H1 (cell line): ENCODE measurements around the gene PPP1R18. TPM values are rescaled to one million over a fixed set of nuclear protein-coding genes. Genes with fewer than 3 reads are reported as not detected.
A peak's percentile ranks its signal among the peaks of the same experiment; 100 is the strongest.

Source experiments
- CTCF ChIA-PET: fragments of 300-600 bp; sonication (Branson Sonifier 250); formaldehyde crosslinking; loops from one replicate; lab custom pipeline; 2021; ENCODE audit not compliant: partially characterized antibody; lab: Charles Lee
- POLR2A ChIA-PET: fragments of 300-600 bp; sonication (Branson Sonifier 250); formaldehyde crosslinking; loops from one replicate; lab custom pipeline; 2021; ENCODE audit warnings: inconsistent platforms; ENCODE audit not compliant: partially characterized antibody; lab: Charles Lee
- DNase-seq, 2 experiments: peaks; one replicate each; pipeline versions ENCODE4 v3.0.0 to v3.0.0-alpha.2; 2010 to 2022; ENCODE audit warnings: low spot score in 2 of 2, low read depth in 1 of 2, mixed read lengths in 1 of 2
- FAIRE-seq: peaks from 2 replicates; lab custom pipeline; 2011; peaks lifted over from hg19 to GRCh38; lab: Jason Lieb, UNC
- H2AFZ ChIP-seq: 2 replicates; pipeline ENCODE4 v1.8.1; 2012; ENCODE audit warnings: low read length, inconsistent platforms
- H2AK5ac ChIP-seq: 2 replicates; pipeline ENCODE4 v1.6.1; 2013; ENCODE audit warnings: low read depth, low read length
- H2BK120ac ChIP-seq: replicated peaks from 2 replicates; pipeline ENCODE3; 2013; ENCODE audit warnings: low read depth, low read length, inconsistent platforms
- H2BK12ac ChIP-seq: 2 replicates; pipeline ENCODE4 v1.6.1; 2013; ENCODE audit warnings: low read depth, low read length
- H2BK15ac ChIP-seq: 2 replicates; pipeline ENCODE4 v1.6.1; 2013; ENCODE audit warnings: low read length
- H2BK20ac ChIP-seq: 2 replicates; pipeline ENCODE4 v1.6.1; 2013; ENCODE audit warnings: low read length
- H2BK5ac ChIP-seq: 2 replicates; pipeline ENCODE4 v1.6.1; 2013; ENCODE audit warnings: low read depth, low read length
- H3K14ac ChIP-seq: 2 replicates; pipeline ENCODE4 v1.6.1; 2013; ENCODE audit warnings: inconsistent platforms; ENCODE audit not compliant: insufficient read length
- H3K18ac ChIP-seq: 2 replicates; pipeline ENCODE4 v1.6.1; 2013; ENCODE audit warnings: low read length; ENCODE audit errors: extremely low read depth
- H3K23ac ChIP-seq: 2 replicates; pipeline ENCODE4 v1.6.1; 2013; ENCODE audit warnings: inconsistent platforms; ENCODE audit not compliant: insufficient read length
- H3K23me2 ChIP-seq: 2 replicates; pipeline ENCODE4 v1.6.1; 2013; ENCODE audit warnings: low read depth, low read length
- H3K27ac ChIP-seq: 2 replicates; pipeline ENCODE4 v1.6.1; 2011; ENCODE audit warnings: low read depth, low read length, inconsistent platforms
- H3K27me3 ChIP-seq, 4 experiments: replicated peaks in 1 of 4; 1 replicate in 1 of 4; 2 replicates in 3 of 4; pipeline versions ENCODE4 v1.6.1 to v1.8.1; 2011 to 2013; ENCODE audit warnings: low read length in 3 of 4, mild to moderate bottlenecking in 3 of 4, inconsistent platforms in 2 of 4, mixed read lengths in 2 of 4, moderate library complexity in 1 of 4; ENCODE audit not compliant: control insufficient read depth in 3 of 4, insufficient read depth in 3 of 4; ENCODE audit errors: extremely low read depth in 1 of 4
- H3K36me3 ChIP-seq, 4 experiments: 2 replicates each; pipeline versions ENCODE4 v1.6.1 to v1.8.1; 2011 to 2013; ENCODE audit warnings: mild to moderate bottlenecking in 4 of 4, low read length in 3 of 4, moderate library complexity in 2 of 4, control low read depth in 1 of 4, inconsistent platforms in 1 of 4; ENCODE audit not compliant: insufficient read depth in 4 of 4, control insufficient read depth in 2 of 4
- H3K4ac ChIP-seq: replicated peaks from 2 replicates; pipeline ENCODE3; 2013; ENCODE audit warnings: low read length, low read depth, mixed read lengths, inconsistent platforms; ENCODE audit not compliant: insufficient read length
- H3K4me1 ChIP-seq, 4 experiments: replicated peaks in 1 of 4; 1 replicate in 1 of 4; 2 replicates in 3 of 4; pipeline versions ENCODE4 v1.6.1 to v1.8.1; 2011 to 2013; ENCODE audit warnings: low read length in 3 of 4, inconsistent platforms in 2 of 4, mixed read lengths in 1 of 4; ENCODE audit not compliant: insufficient read depth in 4 of 4, control insufficient read depth in 3 of 4
- H3K4me2 ChIP-seq, 2 experiments: 2 replicates each; pipeline versions ENCODE4 v1.6.1 to v1.8.1; 2011 to 2013; ENCODE audit warnings: low read depth in 2 of 2, low read length in 2 of 2, control low read depth in 1 of 2, inconsistent platforms in 1 of 2, mild to moderate bottlenecking in 1 of 2; ENCODE audit not compliant: insufficient read depth in 1 of 2
- H3K4me3 ChIP-seq, 4 experiments: fragments of 200-600, 300-600 bp in 1 of 4; sonication (generic), shearing (Covaris generic), sonication (Bioruptor Twin) in 1 of 4; 2 replicates each; pipeline versions ENCODE4 v1.5.1 to v1.8.1; 2011 to 2016; ENCODE audit warnings: low read length in 4 of 4, low read depth in 3 of 4, control low read depth in 2 of 4, inconsistent platforms in 2 of 4, mild to moderate bottlenecking in 2 of 4, mixed read lengths in 1 of 4, moderate library complexity in 1 of 4; ENCODE audit not compliant: insufficient read depth in 2 of 4; ENCODE audit errors: extremely low read depth in 1 of 4
- H3K56ac ChIP-seq: replicated peaks from 2 replicates; pipeline ENCODE3; 2013; ENCODE audit warnings: low read depth, mild to moderate bottlenecking, mixed read lengths, low read length, inconsistent platforms; ENCODE audit not compliant: insufficient read length
- H3K79me1 ChIP-seq: 2 replicates; pipeline ENCODE4 v1.6.1; 2013; ENCODE audit warnings: low read depth, low read length, control low read depth
- H3K79me2 ChIP-seq, 2 experiments: 2 replicates each; pipeline versions ENCODE4 v1.6.1 to v1.8.1; 2012 to 2013; ENCODE audit warnings: low read length in 2 of 2, mild to moderate bottlenecking in 2 of 2, inconsistent platforms in 1 of 2; ENCODE audit not compliant: insufficient read depth in 2 of 2, control insufficient read depth in 1 of 2
- H3K9ac ChIP-seq, 4 experiments: replicated peaks in 1 of 4; 1 replicate in 1 of 4; 2 replicates in 3 of 4; pipeline versions ENCODE4 v1.6.1 to v1.8.1; 2011 to 2013; ENCODE audit warnings: low read depth in 3 of 4, low read length in 3 of 4, control low read depth in 2 of 4, mild to moderate bottlenecking in 2 of 4, moderate library complexity in 2 of 4, inconsistent platforms in 1 of 4; ENCODE audit errors: extremely low read depth in 1 of 4
- H3K9me3 ChIP-seq, 2 experiments: 2 replicates each; pipeline versions ENCODE4 v1.6.1 to v1.8.1; 2012 to 2013; ENCODE audit warnings: mild to moderate bottlenecking in 2 of 2, moderate library complexity in 2 of 2, control low read depth in 1 of 2, inconsistent platforms in 1 of 2, low read depth in 1 of 2, low read length in 1 of 2, mixed read lengths in 1 of 2; ENCODE audit not compliant: insufficient read depth in 2 of 2
- H4K20me1 ChIP-seq, 2 experiments: replicated peaks in 1 of 2; 2 replicates each; pipeline versions ENCODE3 to v1.8.1; 2011 to 2013; ENCODE audit warnings: inconsistent platforms in 2 of 2, low read length in 2 of 2, mild to moderate bottlenecking in 1 of 2; ENCODE audit not compliant: insufficient read depth in 2 of 2, control insufficient read depth in 1 of 2
- H4K5ac ChIP-seq: 2 replicates; pipeline ENCODE4 v1.6.1; 2013; ENCODE audit warnings: low read length, low read depth, mixed read lengths, inconsistent platforms; ENCODE audit not compliant: insufficient read length
- H4K8ac ChIP-seq: 2 replicates; pipeline ENCODE4 v1.8.0; 2013; ENCODE audit warnings: mild to moderate bottlenecking, moderate library complexity, low read length, inconsistent platforms; ENCODE audit not compliant: insufficient read depth; ENCODE audit errors: extremely low read depth
- H4K91ac ChIP-seq: replicated peaks from 2 replicates; pipeline ENCODE3; 2013; ENCODE audit warnings: low read length, mixed read lengths, inconsistent platforms; ENCODE audit not compliant: insufficient read length
- ASH2L ChIP-seq: fragments of 200-600, 300-600 bp; sonication (generic); IDR thresholded peaks from one replicate; pipeline ENCODE4 v1.7.1; 2017; ENCODE audit warnings: low read length
- CBX8 ChIP-seq: fragments of 300-800, 300-1000 bp; sonication (generic); IDR thresholded peaks from 2 replicates; pipeline ENCODE4 v1.7.1; 2016; ENCODE audit warnings: low read depth, low read length, borderline replicate concordance
- CHD2 ChIP-seq: IDR thresholded peaks from 2 replicates; pipeline ENCODE4 v1.6.1; 2012; ENCODE audit warnings: low read length, improper control_type of control experiment
- EP300 ChIP-seq, 2 experiments: IDR thresholded peaks; 1 replicate in 1 of 2; 2 replicates in 1 of 2; pipeline ENCODE4 v1.6.1; 2011 to 2012; ENCODE audit warnings: low read depth in 2 of 2, low read length in 2 of 2, mild to moderate bottlenecking in 2 of 2, borderline replicate concordance in 1 of 2, inconsistent platforms in 1 of 2, moderate library complexity in 1 of 2
- EZH2 ChIP-seq: fragments of 200-600 bp; sonication (generic); IDR thresholded peaks from 2 replicates; pipeline ENCODE4 v1.7.1; 2012; ENCODE audit warnings: low read depth, mild to moderate bottlenecking, moderate library complexity, low read length, inconsistent platforms; ENCODE audit not compliant: severe bottlenecking
- GTF2F1 ChIP-seq: IDR thresholded peaks from 2 replicates; pipeline ENCODE4 v1.6.1; 2012; ENCODE audit warnings: low read depth, low read length, improper control_type of control experiment, borderline replicate concordance
- HDAC6 ChIP-seq: IDR thresholded peaks from one replicate; pipeline ENCODE4 v1.7.1; 2012; ENCODE audit warnings: low read depth, mild to moderate bottlenecking, inconsistent platforms, low read length, moderate library complexity
- RAD21 ChIP-seq, 2 experiments: IDR thresholded peaks in 1 of 2; conservative IDR thresholded peaks in 1 of 2; 2 replicates each; pipeline ENCODE4 v1.6.1; 2011; ENCODE audit warnings: low read depth in 2 of 2, low read length in 2 of 2, improper control_type of control experiment in 1 of 2, inconsistent platforms in 1 of 2, mild to moderate bottlenecking in 1 of 2, moderate library complexity in 1 of 2
- SIX5 ChIP-seq: IDR thresholded peaks from 2 replicates; pipeline ENCODE4 v1.6.1; 2011; ENCODE audit warnings: mild to moderate bottlenecking, low read depth, low read length
- SP1 ChIP-seq: IDR thresholded peaks from 2 replicates; pipeline ENCODE4 v1.6.1; 2011; ENCODE audit warnings: low read depth, low read length
- TBP ChIP-seq: IDR thresholded peaks from 2 replicates; pipeline ENCODE4 v1.6.1; 2011; ENCODE audit warnings: low read depth, low read length, improper control_type of control experiment
- WGBS, 2 experiments: shearing (Covaris generic) in 1 of 2; methylation state at CpG; one replicate each; pipeline versions ENCODE4 v1.1.6 to v1.1.7; 2013 to 2015; ENCODE audit warnings: low lambda C conversion rate in 2 of 2, mixed read lengths in 2 of 2, inconsistent platforms in 1 of 2, low coverage in 1 of 2, missing lambda C conversion rate in 1 of 2; ENCODE audit not compliant: insufficient replicate concordance in 2 of 2, insufficient coverage in 1 of 2, insufficient read length in 1 of 2; ENCODE audit errors: extremely low coverage in 1 of 2, missing lambda C conversion rate in 1 of 2; 5-methylcytosine and 5-hydroxymethylcytosine counted together
- polyA plus RNA-seq, 7 experiments: library from polyadenylated mRNA; depleted of rRNA in 3 of 7; stranded (reverse) in 5 of 7; unstranded in 2 of 7; fragments of >200 nt in 5 of 7; fragments of 200-250 nt in 2 of 7; gene quantifications; 1 replicate in 5 of 7; 2 replicates in 1 of 7; 4 replicates in 1 of 7; pipeline versions ENCODE4 v1.2.1 to v1.2.3, GENCODE V29; 2011 to 2013; ENCODE audit warnings: missing spikeins in 2 of 7, mixed read lengths in 2 of 7
- total RNA-seq: library from RNA; stranded (reverse); fragmentation: NEBNext Ultra II Directional; extraction: Animal tissue kit (Norgen Biotek cat#: 25700); gene quantifications from 2 replicates; pipeline ENCODE4 v1.2.1, GENCODE V29; 2021
- TF ChIP-seq, protein P1 (sequence below): IDR thresholded peaks from 2 replicates; pipeline ENCODE4 v1.6.1; 2011; ENCODE audit warnings: low read length, improper control_type of control experiment

The PPP1R18 gene
- total and polyA plus RNA-seq, 2 of the 8 experiments (the other 6 are each of a cell fraction or from before 2014, with no cell fraction given), result 25.1 to 29.1 TPM

DNA sequence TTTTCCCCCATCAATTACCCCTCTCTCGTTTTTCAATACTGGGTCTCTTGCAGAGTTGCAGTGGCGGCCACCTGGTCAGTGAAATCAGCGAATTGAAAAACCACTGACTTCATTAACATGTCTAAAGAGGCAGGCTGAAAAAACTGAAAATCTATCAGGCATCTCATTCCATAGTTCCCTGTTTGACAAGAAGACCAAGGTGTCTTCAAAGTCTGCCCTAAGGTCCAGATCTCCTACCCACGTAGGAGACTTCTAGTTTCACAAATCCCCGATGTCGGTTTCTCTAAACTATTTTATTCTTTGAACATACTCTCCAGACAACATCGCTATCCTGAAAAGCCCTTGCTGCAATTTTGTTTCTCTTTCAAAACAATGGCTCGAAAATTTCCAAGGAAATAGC, 32.9 kb upstream of the PPP1R18 start:
- Histone ChIP-seq H2AK5ac (no peak overlapping the region), H3K79me2 (peaks cover 6 to 52% of the 10 kb centered on the region in 2 experiments), H4K91ac (peak overlapping the region; percentile 97), H2BK12ac (no peak overlapping the region), H2BK15ac (no peak overlapping the region), H3K4ac (no peak overlapping the region), H3K4me1 (peaks cover 0 to 4% (median 1%) of the 10 kb centered on the region in 4 experiments; a peak in 6 of 7 replicates), H3K79me1 (peaks cover 3% of the 10 kb centered on the region; the same call in 1 of the 2 replicates), H3K14ac (no peak overlapping the region), H3K18ac (peak overlapping the region; percentile 60; the same call in 1 of the 2 replicates), H2AFZ (no peak overlapping the region), H3K23ac (no peak overlapping the region), H3K4me2 (peak overlapping the region; percentile 81 to 84), H4K5ac (peak overlapping the region; percentile 78), H3K23me2 (peaks cover 13% of the 10 kb centered on the region), H3K4me3 (peak overlapping the region; percentile 96 to 100 (median 96)), H3K9ac (peak overlapping the region; percentile 90 to 97 (median 94)), H2BK20ac (no peak overlapping the region), H2BK120ac (peak overlapping the region; percentile 20), H2BK5ac (peak overlapping the region; percentile 69), H4K8ac (no peak overlapping the region), H4K20me1 (peaks cover 6 to 15% of the 10 kb centered on the region in 2 experiments), H3K27me3 (no peaks in the 10 kb centered on the region), H3K56ac (peak overlapping the region; percentile 66), H3K27ac (peak overlapping the region; percentile 81), H3K36me3 (peaks cover 17 to 32% (median 24%) of the 10 kb centered on the region in 4 experiments), H3K9me3 (no peaks in the 10 kb centered on the region)
- POLR2A ChIA-PET, result interaction anchor here (0.6 to 35.9 kb wide), 14 partner anchors 8 to 368 kb away, joined by 3 to 732 read pairs (median 4); partner anchors contain the start of genes DDR1, DHX16, FLOT1 and IER3
- CTCF ChIA-PET, result interaction anchor here (1.4 to 8.2 kb wide), 7 partner anchors 13 to 368 kb away, joined by 3 to 61 read pairs (median 6); no protein-coding TSS in a partner anchor
- WGBS, 2 experiments, result 8% methylated on average over 8 of the region's 8 CpGs; no CpG with 5 or more reads in 1 of the 2 experiments
- FAIRE-seq (no peak), DNase-seq (no peak)
- TF ChIP-seq SP1 (no peak), HDAC6 (no peak), CHD2 (0 out of 2 replicates have a peak, but pooled peaks have one; percentile 22), EZH2 (no peak), ASH2L (no peak), SIX5 (no peak), CBX8 (no peak), EP300 (IDR thresholded peaks at IDR 0.05; ENCODE audit: borderline replicate concordance in 1 of 2, low read depth in 2 of 2, low read length in 2 of 2) (no peak), RAD21 (IDR thresholded peaks at IDR 0.05 in 1 of 2, conservative IDR thresholded peaks at IDR 0.05 in 1 of 2; ENCODE audit: low read depth in 2 of 2, low read length in 2 of 2) (no peak), GTF2F1 (no peak), TBP (0 out of 2 replicates have a peak, but pooled peaks have one; percentile 10)
- TF ChIP-seq, protein P1, sequence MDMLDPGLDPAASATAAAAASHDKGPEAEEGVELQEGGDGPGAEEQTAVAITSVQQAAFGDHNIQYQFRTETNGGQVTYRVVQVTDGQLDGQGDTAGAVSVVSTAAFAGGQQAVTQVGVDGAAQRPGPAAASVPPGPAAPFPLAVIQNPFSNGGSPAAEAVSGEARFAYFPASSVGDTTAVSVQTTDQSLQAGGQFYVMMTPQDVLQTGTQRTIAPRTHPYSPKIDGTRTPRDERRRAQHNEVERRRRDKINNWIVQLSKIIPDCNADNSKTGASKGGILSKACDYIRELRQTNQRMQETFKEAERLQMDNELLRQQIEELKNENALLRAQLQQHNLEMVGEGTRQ, result no peak
